ENCODE data around the gene LINGO4.
"Not testable (repeated sequence)": the region's sequence is repeated elsewhere in the genome, so short reads cannot be mapped to it uniquely, and the experiment has no call there.

LINGO4 gene

GRCh38 chr1:151790071-151790939 lies 14.9 kb downstream of the LINGO4 start, which contains the start of gene TDRKH:
TDRKH (minus strand) TSS chr1:151790500; CDS start chr1:151783022, 7,478 bp downstream.
- H2AFZ ChIP-seq (ENCODE audit: low read depth) = peak within 1 kb of the TSS; percentile 93
- peak; percentile 29; the same call in 1 of the 2 replicates for TF ChIP-seq CTCF (conservative IDR thresholded peaks at IDR 0.05; ENCODE audit: low read depth, low read length)
- H3K36me3 ChIP-seq (ENCODE audit: insufficient read depth) = no peaks in the 10 kb centered on the region
- peak within 1 kb of the TSS; percentile 28 for H3K27ac ChIP-seq
- H3K4me3 ChIP-seq (IDR thresholded peaks at IDR 0.05; ENCODE audit: insufficient read depth, low read depth, low read length) = peak within 1 kb of the TSS; percentile 99
- no peaks in the 10 kb centered on the region for H3K27me3 ChIP-seq (ENCODE audit: insufficient read depth, low read depth)
- 0 out of 2 replicates have a peak, but pooled peaks cover 7% of the 10 kb centered on the region for H3K79me2 ChIP-seq (ENCODE audit: insufficient read depth, low read depth)
- no peaks in the 10 kb centered on the region for H4K20me1 ChIP-seq (ENCODE audit: insufficient read depth)
- H3K9ac ChIP-seq = peak within 1 kb of the TSS; percentile 45; the same call in 1 of the 2 replicates
- peak within 1 kb of the TSS; percentile 93 for H3K4me2 ChIP-seq
- H3K4me1 ChIP-seq (ENCODE audit: low read depth, poor library complexity, severe bottlenecking) = peaks cover 18% of the 10 kb centered on the region

DNA sequence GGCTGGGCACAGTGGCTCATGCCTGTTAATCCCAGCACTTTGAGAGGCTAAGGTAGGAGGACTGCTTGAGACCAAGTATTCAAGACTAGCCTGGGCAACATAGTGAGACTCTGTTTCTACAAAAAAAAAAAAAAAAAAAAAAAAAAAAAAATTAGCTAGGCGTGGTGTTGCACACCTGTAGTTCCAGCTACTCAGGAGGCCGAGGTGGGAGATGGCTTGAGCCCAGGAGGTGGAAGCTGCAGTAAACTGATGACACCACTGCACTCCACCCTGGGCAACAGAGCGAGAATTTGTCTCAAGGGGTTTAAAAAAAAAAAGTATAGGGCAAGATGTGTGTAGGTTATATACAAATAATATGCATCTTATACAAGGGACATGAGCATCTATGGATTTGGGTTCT lies 17.5 kb downstream of the LINGO4 start:
- Histone ChIP-seq H3K36me3 (ENCODE audit: insufficient read depth) (no peaks in the 10 kb centered on the region), H4K20me1 (ENCODE audit: insufficient read depth) (no peaks in the 10 kb centered on the region), H3K4me1 (ENCODE audit: low read depth, poor library complexity, severe bottlenecking) (peaks cover 18% of the 10 kb centered on the region), H3K27ac (no peak overlapping the region), H2AFZ (ENCODE audit: low read depth) (no peak overlapping the region), H3K27me3 (ENCODE audit: insufficient read depth, low read depth) (no peaks in the 10 kb centered on the region), H3K4me2 (no peak overlapping the region), H3K9ac (no peak overlapping the region), H3K79me2 (ENCODE audit: insufficient read depth, low read depth) (0 out of 2 replicates have a peak, but pooled peaks cover 7% of the 10 kb centered on the region), H3K4me3 (IDR thresholded peaks at IDR 0.05; ENCODE audit: insufficient read depth, low read depth, low read length) (no peak overlapping the region)
- TF ChIP-seq CTCF (conservative IDR thresholded peaks at IDR 0.05; ENCODE audit: low read depth, low read length) = no peak

- Histone ChIP-seq H3K27ac (no peak overlapping the region), H3K4me1 (ENCODE audit: low read depth, poor library complexity, severe bottlenecking) (peaks cover 10% of the 10 kb centered on the region), H3K9ac (no peak overlapping the region), H3K27me3 (ENCODE audit: insufficient read depth, low read depth) (no peaks in the 10 kb centered on the region), H3K79me2 (ENCODE audit: insufficient read depth, low read depth) (no peaks in the 10 kb centered on the region), H3K4me2 (no peak overlapping the region), H3K4me3 (IDR thresholded peaks at IDR 0.05; ENCODE audit: insufficient read depth, low read depth, low read length) (no peak overlapping the region), H2AFZ (ENCODE audit: low read depth) (no peak overlapping the region), H3K36me3 (ENCODE audit: insufficient read depth) (no peaks in the 10 kb centered on the region), H4K20me1 (ENCODE audit: insufficient read depth) (no peaks in the 10 kb centered on the region)
- TF ChIP-seq CTCF (conservative IDR thresholded peaks at IDR 0.05; ENCODE audit: low read depth, low read length) = no peak
These were observed 21.4 kb downstream of the LINGO4 start for GRCh38 chr1:151783796-151784195.

DNA sequence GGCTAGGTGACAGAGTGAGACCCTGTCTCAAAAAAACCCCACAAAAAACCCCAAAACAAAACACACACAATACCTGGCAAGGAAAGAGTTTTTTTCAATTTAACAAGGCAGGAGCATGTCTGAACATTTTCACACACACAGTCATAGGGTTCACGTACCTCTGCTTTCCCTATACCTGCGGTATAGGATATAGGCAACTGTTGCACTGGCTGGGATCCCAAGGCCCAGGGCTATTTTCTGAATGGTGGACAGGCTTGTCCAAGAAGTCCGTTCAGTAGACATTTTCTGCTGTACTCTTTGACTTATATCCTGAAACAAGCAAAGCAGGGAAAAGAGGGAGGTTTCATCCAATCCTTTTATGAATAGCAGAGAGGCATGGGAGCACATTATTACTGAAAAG lies 22.5 kb downstream of the LINGO4 start:
- Histone ChIP-seq H3K4me1 (ENCODE audit: low read depth, poor library complexity, severe bottlenecking) (peaks cover 10% of the 10 kb centered on the region), H3K79me2 (ENCODE audit: insufficient read depth, low read depth) (no peaks in the 10 kb centered on the region), H3K36me3 (ENCODE audit: insufficient read depth) (no peaks in the 10 kb centered on the region), H3K4me3 (IDR thresholded peaks at IDR 0.05; ENCODE audit: insufficient read depth, low read depth, low read length) (no peak overlapping the region), H3K4me2 (no peak overlapping the region), H2AFZ (ENCODE audit: low read depth) (no peak overlapping the region), H3K9ac (no peak overlapping the region), H3K27me3 (ENCODE audit: insufficient read depth, low read depth) (no peaks in the 10 kb centered on the region), H3K27ac (no peak overlapping the region), H4K20me1 (ENCODE audit: insufficient read depth) (no peaks in the 10 kb centered on the region)
- no peak for TF ChIP-seq CTCF (conservative IDR thresholded peaks at IDR 0.05; ENCODE audit: low read depth, low read length)

DNA sequence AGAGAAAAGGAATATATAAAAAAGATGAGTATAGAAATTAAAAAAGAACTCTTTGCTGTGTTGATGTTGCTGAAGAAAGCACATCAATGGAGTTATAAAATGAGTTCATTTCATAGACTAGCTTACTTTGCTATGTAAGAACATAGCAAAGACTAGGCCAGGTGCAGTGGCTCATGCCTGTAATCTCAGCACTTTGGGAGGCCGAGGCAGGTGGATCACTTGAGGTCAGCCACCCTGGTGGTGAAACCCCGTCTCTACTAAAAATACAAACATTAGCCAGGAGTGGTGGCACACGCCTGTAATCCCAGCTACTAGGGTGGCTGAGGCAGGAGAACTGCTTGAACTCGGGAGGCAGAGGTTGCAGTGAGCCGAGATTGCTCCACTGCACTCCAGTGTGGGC lies 23.2 kb downstream of the LINGO4 start:
- H3K4me1 ChIP-seq (ENCODE audit: low read depth, poor library complexity, severe bottlenecking) = peaks cover 10% of the 10 kb centered on the region
- not testable (repeated sequence) for H3K4me3 ChIP-seq (IDR thresholded peaks at IDR 0.05; ENCODE audit: insufficient read depth, low read depth, low read length); H3K79me2 ChIP-seq (ENCODE audit: insufficient read depth, low read depth); H3K4me2 ChIP-seq; H3K27ac ChIP-seq; H3K27me3 ChIP-seq (ENCODE audit: insufficient read depth, low read depth); H3K36me3 ChIP-seq (ENCODE audit: insufficient read depth); H3K9ac ChIP-seq; H2AFZ ChIP-seq (ENCODE audit: low read depth); H4K20me1 ChIP-seq (ENCODE audit: insufficient read depth)

DNA sequence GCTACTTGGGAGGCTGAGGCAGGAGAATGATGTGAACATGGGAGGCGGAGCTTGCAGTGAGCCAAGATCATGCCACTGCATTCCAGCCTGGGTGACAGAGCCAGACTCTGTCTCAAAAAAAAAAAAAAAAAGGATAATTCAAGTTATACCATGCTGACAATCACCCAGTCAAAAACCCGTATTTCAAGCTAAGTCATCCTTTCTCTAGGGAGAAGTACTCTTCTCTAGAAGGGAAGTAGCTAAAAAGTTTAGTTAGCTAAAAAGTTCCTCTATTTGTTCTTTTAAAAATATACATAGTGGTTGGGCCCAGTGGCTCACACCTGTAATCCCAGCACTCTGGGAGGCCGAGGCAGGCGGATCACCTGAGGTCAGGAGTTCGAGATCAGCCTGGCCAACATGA lies 24.5 kb downstream of the LINGO4 start:
- not testable (repeated sequence) for H4K20me1 ChIP-seq (ENCODE audit: insufficient read depth); H3K27ac ChIP-seq; H2AFZ ChIP-seq (ENCODE audit: low read depth); H3K36me3 ChIP-seq (ENCODE audit: insufficient read depth); H3K27me3 ChIP-seq (ENCODE audit: insufficient read depth, low read depth); H3K4me2 ChIP-seq; H3K9ac ChIP-seq; H3K4me3 ChIP-seq (IDR thresholded peaks at IDR 0.05; ENCODE audit: insufficient read depth, low read depth, low read length); H3K79me2 ChIP-seq (ENCODE audit: insufficient read depth, low read depth)
- H3K4me1 ChIP-seq (ENCODE audit: low read depth, poor library complexity, severe bottlenecking) = peaks cover 10% of the 10 kb centered on the region

Measured in KMS-11 (cell line).